HG02678 (cell line): Measurements from ENCODE around the gene RSPRY1.

Experiments used
- ATAC-seq: cut with Tn5 transposase; IDR thresholded peaks from one replicate; pipeline ENCODE4 v1.9.1; 2021; ENCODE audit warnings: mild to moderate bottlenecking, moderate library complexity; ENCODE audit not compliant: unreplicated experiment

RSPRY1 gene

GRCh38 chr16:57185945-57186871 lies at the start of gene RSPRY1, which contains the start of gene PSME3IP1:
Gene RSPRY1, plus strand, starts transcription at chr16:57186329. Its CDS starts 18,330 bp downstream, at chr16:57204659.
Gene PSME3IP1, minus strand, starts transcription at chr16:57186039. Its CDS starts 12,185 bp downstream, at chr16:57173854.
- ATAC-seq, result peak; percentile 87

GRCh38 chr16:57137043-57137442 lies 49.1 kb upstream of the RSPRY1 start:
- no peak for ATAC-seq

GRCh38 chr16:57137566-57138273 lies 48.4 kb upstream of the RSPRY1 start:
- ATAC-seq, result no peak

- ATAC-seq, result no peak
These were observed 47.7 kb upstream of the RSPRY1 start for GRCh38 chr16:57138281-57138935.

- ATAC-seq, result no peak
These were observed 45.0 kb upstream of the RSPRY1 start for GRCh38 chr16:57140931-57141668.

GRCh38 chr16:57141822-57142631 lies 44.1 kb upstream of the RSPRY1 start:
- ATAC-seq, result peak; percentile 64

GRCh38 chr16:57143149-57143921 lies 42.8 kb upstream of the RSPRY1 start:
- ATAC-seq, result no peak

GRCh38 chr16:57144027-57144426 lies 42.1 kb upstream of the RSPRY1 start:
- no peak for ATAC-seq

- ATAC-seq, result no peak
These were observed 40.8 kb upstream of the RSPRY1 start for GRCh38 chr16:57145046-57146021.

- no peak for ATAC-seq
These were observed 40.0 kb upstream of the RSPRY1 start for GRCh38 chr16:57146040-57146647.

GRCh38 chr16:57146735-57147134 lies 39.4 kb upstream of the RSPRY1 start:
- no peak for ATAC-seq

GRCh38 chr16:57147381-57148221 lies 38.5 kb upstream of the RSPRY1 start:
- ATAC-seq, result no peak

- no peak for ATAC-seq
These were observed 37.6 kb upstream of the RSPRY1 start for GRCh38 chr16:57148481-57148880.

GRCh38 chr16:57149391-57149790 lies 36.7 kb upstream of the RSPRY1 start:
- ATAC-seq, result no peak

- no peak for ATAC-seq
These were observed 35.3 kb upstream of the RSPRY1 start for GRCh38 chr16:57150682-57151330.

GRCh38 chr16:57151369-57151768 lies 34.8 kb upstream of the RSPRY1 start:
- ATAC-seq, result no peak
